ENCODE results near the gene RASL11B. TPM values are rescaled to one million over a fixed set of nuclear protein-coding genes. Genes with fewer than 3 reads are reported as not detected.

The RASL11B gene
- total and polyA plus RNA-seq, 2 donors (not counting 3 experiments of a cell fraction or from before 2014, with no cell fraction given), result 0.83 TPM; not detected in 1

DNA sequence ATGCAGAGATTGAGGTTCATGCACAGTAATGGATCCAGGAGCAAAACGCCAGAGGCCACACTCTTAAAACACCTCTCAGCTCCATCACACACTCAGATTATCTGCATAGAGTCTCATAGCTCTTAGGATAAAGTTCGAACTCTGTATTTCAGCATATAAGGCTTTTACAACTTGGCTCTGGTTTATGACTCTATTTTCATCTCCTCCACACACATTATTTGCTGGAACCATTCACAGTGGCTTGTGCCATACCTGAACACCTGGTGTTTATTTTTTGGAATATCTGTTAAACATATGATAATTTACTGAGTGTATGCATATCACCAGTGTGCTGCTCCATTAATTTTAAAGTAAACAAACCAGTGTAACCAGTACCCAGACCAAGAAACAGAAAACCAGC, 27.2 kb downstream of the RASL11B start:
- no peak for FAIRE-seq

GRCh38 chr4:52889778-52890520, 27.8 kb downstream of the RASL11B start:
- no peaks in the 10 kb centered on the region for H3K27me3 ChIP-seq (ENCODE audit: control insufficient read depth in 2 of 2, insufficient read depth in 2 of 2, low read length in 2 of 2)
- intact Hi-C loops (cut with micrococcal nuclease), result no loop called here
- FAIRE-seq (no peak), DNase-seq (ENCODE audit: low read depth, low spot score) (peak; percentile 43)
- no peak overlapping the region for H3K27ac ChIP-seq (ENCODE audit: insufficient read depth, low read depth, low read length)
- no TSS peak for BruUV-seq (replicated peaks)
- H3K9me1 ChIP-seq (replicated peaks; ENCODE audit: control insufficient read depth, extremely low read depth, insufficient read depth, low read length), result no peaks in the 10 kb centered on the region
- H3K4me2 ChIP-seq (ENCODE audit: insufficient read depth, low read length), result no peak overlapping the region
- no peaks in the 10 kb centered on the region for H3K36me3 ChIP-seq (ENCODE audit: control insufficient read depth in 2 of 2, extremely low read depth in 1 of 2, insufficient read depth in 2 of 2, low read length in 2 of 2)
- ChIA-PET POLR2A (no interaction called here), CTCF (interaction anchor here (1.2 kb wide), 1 partner anchor 8 kb away, joined by 3 read pairs; no protein-coding TSS in a partner anchor)
- dilution Hi-C loops (cut with MboI; ENCODE audit: extremely low pct_ligation_motif_present, low sequenced_read_pairs), result no loop called here
- H3K9ac ChIP-seq (replicated peaks; ENCODE audit: extremely low read depth, insufficient read depth, low read length), result no peak overlapping the region
- no peaks in the 10 kb centered on the region for H3K4me1 ChIP-seq (ENCODE audit: control insufficient read depth, extremely low read depth, insufficient read depth, low read length)
- H4K20me1 ChIP-seq (replicated peaks; ENCODE audit: control insufficient read depth, extremely low read depth, insufficient read depth, low read length), result no peaks in the 10 kb centered on the region
- H2AFZ ChIP-seq (ENCODE audit: low read depth, low read length), result no peak overlapping the region
- H3K4me3 ChIP-seq (replicated peaks in 1 of 3; ENCODE audit: insufficient read depth in 1 of 3, low read depth in 1 of 3, low read length in 3 of 3), result no peak overlapping the region
- no peaks in the 10 kb centered on the region for H3K9me3 ChIP-seq (replicated peaks; ENCODE audit: control insufficient read depth, insufficient read depth, low read length)
- H3K79me2 ChIP-seq (ENCODE audit: control insufficient read depth, insufficient read depth, low read length), result no peaks in the 10 kb centered on the region
- TF ChIP-seq, protein P1, sequence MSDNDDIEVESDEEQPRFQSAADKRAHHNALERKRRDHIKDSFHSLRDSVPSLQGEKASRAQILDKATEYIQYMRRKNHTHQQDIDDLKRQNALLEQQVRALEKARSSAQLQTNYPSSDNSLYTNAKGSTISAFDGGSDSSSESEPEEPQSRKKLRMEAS (IDR thresholded peaks at IDR 0.05; ENCODE audit: insufficient read depth, insufficient read length), result no peak
- peak; percentile 7 for TF ChIP-seq FOS (IDR thresholded peaks at IDR 0.05; ENCODE audit: borderline replicate concordance, insufficient read depth, low read length)
- TF ChIP-seq EZH2 (IDR thresholded peaks at IDR 0.05; ENCODE audit: borderline replicate concordance, low read depth, low read length, severe bottlenecking), result no peak
- TF ChIP-seq, protein P2, sequence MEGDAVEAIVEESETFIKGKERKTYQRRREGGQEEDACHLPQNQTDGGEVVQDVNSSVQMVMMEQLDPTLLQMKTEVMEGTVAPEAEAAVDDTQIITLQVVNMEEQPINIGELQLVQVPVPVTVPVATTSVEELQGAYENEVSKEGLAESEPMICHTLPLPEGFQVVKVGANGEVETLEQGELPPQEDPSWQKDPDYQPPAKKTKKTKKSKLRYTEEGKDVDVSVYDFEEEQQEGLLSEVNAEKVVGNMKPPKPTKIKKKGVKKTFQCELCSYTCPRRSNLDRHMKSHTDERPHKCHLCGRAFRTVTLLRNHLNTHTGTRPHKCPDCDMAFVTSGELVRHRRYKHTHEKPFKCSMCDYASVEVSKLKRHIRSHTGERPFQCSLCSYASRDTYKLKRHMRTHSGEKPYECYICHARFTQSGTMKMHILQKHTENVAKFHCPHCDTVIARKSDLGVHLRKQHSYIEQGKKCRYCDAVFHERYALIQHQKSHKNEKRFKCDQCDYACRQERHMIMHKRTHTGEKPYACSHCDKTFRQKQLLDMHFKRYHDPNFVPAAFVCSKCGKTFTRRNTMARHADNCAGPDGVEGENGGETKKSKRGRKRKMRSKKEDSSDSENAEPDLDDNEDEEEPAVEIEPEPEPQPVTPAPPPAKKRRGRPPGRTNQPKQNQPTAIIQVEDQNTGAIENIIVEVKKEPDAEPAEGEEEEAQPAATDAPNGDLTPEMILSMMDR (IDR thresholded peaks at IDR 0.05; ENCODE audit: extremely low read depth in 1 of 2, insufficient read depth in 1 of 2, low read depth in 1 of 2, low read length in 2 of 2), result no peak

More for the DNA sequence above, 27.2 kb downstream of the RASL11B start:
- Histone ChIP-seq H3K9ac (replicated peaks; ENCODE audit: extremely low read depth, insufficient read depth, low read length) (no peak overlapping the region), H3K36me3 (ENCODE audit: control insufficient read depth in 2 of 2, extremely low read depth in 1 of 2, insufficient read depth in 2 of 2, low read length in 2 of 2) (no peaks in the 10 kb centered on the region), H3K27me3 (ENCODE audit: control insufficient read depth in 2 of 2, insufficient read depth in 2 of 2, low read length in 2 of 2) (no peaks in the 10 kb centered on the region), H3K27ac (ENCODE audit: insufficient read depth, low read depth, low read length) (no peak overlapping the region), H3K4me1 (ENCODE audit: control insufficient read depth, extremely low read depth, insufficient read depth, low read length) (no peaks in the 10 kb centered on the region), H3K4me2 (ENCODE audit: insufficient read depth, low read length) (no peak overlapping the region), H3K4me3 (replicated peaks in 1 of 3; ENCODE audit: insufficient read depth in 1 of 3, low read depth in 1 of 3, low read length in 3 of 3) (no peak overlapping the region), H3K79me2 (ENCODE audit: control insufficient read depth, insufficient read depth, low read length) (no peaks in the 10 kb centered on the region), H3K9me1 (replicated peaks; ENCODE audit: control insufficient read depth, extremely low read depth, insufficient read depth, low read length) (no peaks in the 10 kb centered on the region), H3K9me3 (replicated peaks; ENCODE audit: control insufficient read depth, insufficient read depth, low read length) (no peaks in the 10 kb centered on the region), H2AFZ (ENCODE audit: low read depth, low read length) (no peak overlapping the region), H4K20me1 (replicated peaks; ENCODE audit: control insufficient read depth, extremely low read depth, insufficient read depth, low read length) (no peaks in the 10 kb centered on the region)
- intact Hi-C loops (cut with micrococcal nuclease) (no loop called here), dilution Hi-C loops (cut with MboI; ENCODE audit: extremely low pct_ligation_motif_present, low sequenced_read_pairs) (no loop called here)
- BruUV-seq (replicated peaks), result no TSS peak
- POLR2A ChIA-PET, result no interaction called here
- no peak for DNase-seq (ENCODE audit: low read depth, low spot score)
- TF ChIP-seq POLR2A (IDR thresholded peaks at IDR 0.05; ENCODE audit: low read depth, low read length), result no peak
- no peak for TF ChIP-seq GATA2 (IDR thresholded peaks at IDR 0.05; ENCODE audit: insufficient read depth, insufficient read length, low read depth, low read length)
- TF ChIP-seq, protein P1 (IDR thresholded peaks at IDR 0.05; ENCODE audit: insufficient read depth, insufficient read length), result no peak
- TF ChIP-seq FOS (IDR thresholded peaks at IDR 0.05; ENCODE audit: borderline replicate concordance, insufficient read depth, low read length), result no peak
- CTCF ChIA-PET, result no interaction called here
